Glutamatergic neuron (in vitro differentiated cells): ENCODE measurements around the gene DNAI4. TPM values are rescaled to one million over a fixed set of nuclear protein-coding genes. Genes with fewer than 3 reads are reported as not detected.

Experiments
- DNase-seq: peaks from one replicate; pipeline ENCODE4 v3.0.0; 2022
- H3K27ac Mint-ChIP-seq: one replicate; pipeline ENCODE4 v1.8.0; 2020; ENCODE audit warnings: mild to moderate bottlenecking, mixed read lengths, inconsistent platforms; ENCODE audit not compliant: unreplicated experiment
- H3K27me3 Mint-ChIP-seq: one replicate; pipeline ENCODE4 v1.8.0; 2020; ENCODE audit warnings: mild to moderate bottlenecking, moderate library complexity, mixed read lengths, inconsistent platforms; ENCODE audit not compliant: unreplicated experiment
- H3K36me3 Mint-ChIP-seq: one replicate; pipeline ENCODE4 v1.8.0; 2020; ENCODE audit warnings: mild to moderate bottlenecking, mixed read lengths, inconsistent platforms; ENCODE audit not compliant: unreplicated experiment
- H3K4me1 Mint-ChIP-seq: one replicate; pipeline ENCODE4 v1.8.0; 2020; ENCODE audit warnings: mild to moderate bottlenecking, low read depth, mixed read lengths, inconsistent platforms; ENCODE audit not compliant: unreplicated experiment
- H3K4me3 Mint-ChIP-seq: one replicate; pipeline ENCODE4 v1.8.0; 2020; ENCODE audit warnings: mild to moderate bottlenecking, mixed read lengths, inconsistent platforms; ENCODE audit not compliant: unreplicated experiment
- H3K9me3 Mint-ChIP-seq: one replicate; pipeline ENCODE4 v1.8.0; 2020; ENCODE audit warnings: mild to moderate bottlenecking, moderate library complexity, mixed read lengths, inconsistent platforms; ENCODE audit not compliant: unreplicated experiment
- total RNA-seq: library from RNA; stranded (reverse); fragmentation: NEBNext Ultra II Directional; extraction: Animal tissue kit (Norgen Biotek cat#: 25700); gene quantifications from one replicate; pipeline ENCODE4 v1.2.1, GENCODE V29; 2021; ENCODE audit not compliant: unreplicated experiment
- TF ChIP-seq, protein P1 (sequence below): fragments of 200-600 bp; sonication (generic); IDR thresholded peaks from one replicate; pipeline ENCODE4 v1.5.0; 2021; ENCODE audit not compliant: partially characterized antibody, unreplicated experiment

The DNAI4 gene
- total RNA-seq, 1 donor from 2014 or later = 0.78 TPM

DNA sequence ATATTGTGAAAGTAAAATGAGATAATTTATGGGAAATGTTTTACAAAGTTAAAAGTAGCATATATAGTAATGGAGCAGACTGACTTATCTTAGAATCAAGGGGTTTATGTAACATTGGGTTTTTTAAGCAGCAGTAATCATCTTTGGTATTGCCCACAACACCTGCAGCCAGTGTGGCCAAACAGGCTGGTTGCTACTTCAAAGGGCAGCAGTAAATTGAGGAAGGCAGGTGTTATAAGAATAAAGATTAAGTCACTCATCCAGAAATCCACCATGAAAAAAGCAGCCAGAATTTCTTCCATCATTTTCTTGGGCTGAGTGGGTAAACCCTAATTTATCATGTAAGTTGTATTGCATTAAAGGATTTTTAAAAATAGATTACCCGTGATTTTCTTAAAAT, 155.7 kb downstream of the DNAI4 start:
- no peaks in the 10 kb centered on the region for H3K4me1 Mint-ChIP-seq
- no peaks in the 10 kb centered on the region for H3K27me3 Mint-ChIP-seq
- no peak overlapping the region for H3K4me3 Mint-ChIP-seq
- H3K36me3 Mint-ChIP-seq = no peaks in the 10 kb centered on the region
- no peak for DNase-seq
- H3K9me3 Mint-ChIP-seq = no peaks in the 10 kb centered on the region
- H3K27ac Mint-ChIP-seq = no peak overlapping the region
- TF ChIP-seq, protein P1, sequence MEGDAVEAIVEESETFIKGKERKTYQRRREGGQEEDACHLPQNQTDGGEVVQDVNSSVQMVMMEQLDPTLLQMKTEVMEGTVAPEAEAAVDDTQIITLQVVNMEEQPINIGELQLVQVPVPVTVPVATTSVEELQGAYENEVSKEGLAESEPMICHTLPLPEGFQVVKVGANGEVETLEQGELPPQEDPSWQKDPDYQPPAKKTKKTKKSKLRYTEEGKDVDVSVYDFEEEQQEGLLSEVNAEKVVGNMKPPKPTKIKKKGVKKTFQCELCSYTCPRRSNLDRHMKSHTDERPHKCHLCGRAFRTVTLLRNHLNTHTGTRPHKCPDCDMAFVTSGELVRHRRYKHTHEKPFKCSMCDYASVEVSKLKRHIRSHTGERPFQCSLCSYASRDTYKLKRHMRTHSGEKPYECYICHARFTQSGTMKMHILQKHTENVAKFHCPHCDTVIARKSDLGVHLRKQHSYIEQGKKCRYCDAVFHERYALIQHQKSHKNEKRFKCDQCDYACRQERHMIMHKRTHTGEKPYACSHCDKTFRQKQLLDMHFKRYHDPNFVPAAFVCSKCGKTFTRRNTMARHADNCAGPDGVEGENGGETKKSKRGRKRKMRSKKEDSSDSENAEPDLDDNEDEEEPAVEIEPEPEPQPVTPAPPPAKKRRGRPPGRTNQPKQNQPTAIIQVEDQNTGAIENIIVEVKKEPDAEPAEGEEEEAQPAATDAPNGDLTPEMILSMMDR = no peak

DNA sequence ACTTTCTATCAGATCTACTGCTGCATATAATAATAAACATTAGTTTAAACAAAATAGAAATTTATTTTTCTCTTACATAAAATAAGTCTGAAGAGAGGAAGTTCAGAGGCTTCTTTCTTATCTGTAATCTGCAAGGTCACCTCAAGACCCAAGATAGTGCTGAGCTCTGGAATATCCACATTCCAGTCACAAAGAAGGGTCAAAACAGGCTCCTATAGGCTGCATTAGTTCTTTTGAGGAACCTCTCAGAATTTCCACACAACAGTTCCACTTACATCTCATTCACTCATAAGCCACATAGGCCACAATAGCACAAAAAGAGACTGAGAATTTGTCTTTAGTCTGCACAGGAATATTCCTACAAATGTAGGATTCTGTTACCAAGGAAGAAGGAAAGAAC, 157.0 kb downstream of the DNAI4 start:
- TF ChIP-seq, protein P1 = no peak
- Mint-ChIP-seq H3K27me3 (no peaks in the 10 kb centered on the region), H3K9me3 (no peaks in the 10 kb centered on the region), H3K4me1 (no peaks in the 10 kb centered on the region), H3K4me3 (no peak overlapping the region), H3K27ac (no peak overlapping the region), H3K36me3 (peaks cover 4% of the 10 kb centered on the region)
- DNase-seq = no peak

DNA sequence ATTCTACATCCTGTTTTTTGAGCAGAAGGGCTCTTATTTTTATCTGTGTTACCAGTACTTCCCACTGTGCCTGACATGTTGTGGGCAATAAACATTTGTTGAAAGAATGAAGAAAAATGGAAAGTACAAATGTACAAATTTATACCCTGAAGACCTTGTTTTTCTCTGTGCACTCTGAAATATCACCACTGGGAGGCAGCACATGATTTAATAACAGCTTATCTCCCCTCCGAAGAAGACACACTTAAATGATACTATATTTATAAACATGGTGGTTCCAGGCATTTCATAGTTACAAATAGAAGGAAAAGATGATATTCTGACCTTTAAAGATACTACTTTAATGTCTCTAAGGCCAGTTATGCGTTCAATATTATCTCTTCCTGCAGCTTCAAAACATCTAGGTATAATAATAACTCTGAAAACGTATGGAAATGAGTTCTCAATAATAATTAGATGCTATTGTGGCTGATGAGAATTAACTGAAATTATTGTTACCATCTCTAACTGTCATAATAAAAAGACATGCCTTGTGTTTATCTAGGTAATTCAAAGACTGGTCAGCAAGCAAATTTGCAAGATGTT, 159.6 kb downstream of the DNAI4 start:
- no peaks in the 10 kb centered on the region for H3K4me1 Mint-ChIP-seq
- no peak overlapping the region for H3K4me3 Mint-ChIP-seq
- peaks cover 4% of the 10 kb centered on the region for H3K36me3 Mint-ChIP-seq
- H3K27ac Mint-ChIP-seq = no peak overlapping the region
- no peaks in the 10 kb centered on the region for H3K27me3 Mint-ChIP-seq
- no peak for DNase-seq
- no peaks in the 10 kb centered on the region for H3K9me3 Mint-ChIP-seq
- TF ChIP-seq, protein P1 = peak; percentile 82

Other genes starting within 250 kb of the DNAI4 start
- 1.4 TPM for gene DYNLT5, start 172.4 kb downstream of the DNAI4 start, total RNA-seq
- not detected for gene INSL5, start 123.6 kb downstream of the DNAI4 start, total RNA-seq
- gene MIER1, start 134 bp upstream of the DNAI4 start, total RNA-seq = 19.0 TPM
- gene SLC35D1, start 129.3 kb upstream of the DNAI4 start, total RNA-seq = 2.7 TPM
- gene C1orf141, start 210.1 kb upstream of the DNAI4 start, total RNA-seq = not detected
- not detected for gene IL23R, start 241.6 kb upstream of the DNAI4 start, total RNA-seq